Inferior parietal cortex (tissue), 1 donor: ENCODE results near the gene GRID1.

Experiments
- DNase-seq: peaks from one replicate; pipeline ENCODE4 v3.0.0-alpha.2; 2016; ENCODE audit errors: extremely low spot score

The GRID1 gene

GRCh38 chr10:85619832-85620231 lies 746.8 kb downstream of the GRID1 start:
- no peak for DNase-seq

GRCh38 chr10:85618841-85619240 lies 747.8 kb downstream of the GRID1 start:
- no peak for DNase-seq

DNA sequence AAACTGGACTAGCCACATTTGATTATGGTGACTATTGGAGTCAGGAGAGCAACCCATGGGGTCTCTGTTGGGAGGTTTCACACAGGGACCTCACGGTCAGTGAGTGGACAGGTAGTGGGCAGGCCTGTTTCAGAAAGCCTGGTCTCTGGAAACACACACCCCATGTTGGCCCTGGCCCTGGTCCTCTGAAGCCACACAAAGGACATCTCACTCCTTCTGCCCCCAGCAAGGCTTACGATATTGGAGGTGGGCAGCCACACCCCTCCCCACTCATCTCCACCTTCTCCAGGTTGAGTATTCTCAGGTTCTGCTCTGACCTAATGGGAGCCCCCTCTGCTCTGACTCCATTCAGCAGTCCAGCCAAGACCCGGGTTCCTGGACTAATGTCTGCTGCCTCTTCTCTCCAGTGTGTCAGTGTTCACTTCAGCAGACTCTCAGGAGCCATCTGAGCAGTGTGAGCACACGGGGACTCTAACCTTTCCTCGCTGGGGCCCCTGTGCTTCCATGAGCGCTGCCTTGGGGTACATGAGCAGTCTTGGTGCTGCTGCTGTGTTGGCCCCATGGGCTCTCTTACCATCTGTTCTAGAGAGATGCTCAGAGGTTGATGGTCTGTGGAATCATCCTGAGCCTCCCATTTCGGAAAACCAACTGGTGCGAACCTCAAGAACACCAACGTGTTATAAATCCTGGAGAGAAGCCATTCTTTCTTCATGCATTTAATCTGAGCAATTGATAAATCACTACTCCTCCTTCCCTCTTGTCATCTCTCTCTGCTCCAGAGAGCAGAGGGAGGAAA lies 748.6 kb downstream of the GRID1 start:
- no peak for DNase-seq

GRCh38 chr10:85615556-85615955 lies 751.0 kb downstream of the GRID1 start:
- no peak for DNase-seq

GRCh38 chr10:85614981-85615380 lies 751.6 kb downstream of the GRID1 start:
- no peak for DNase-seq

- DNase-seq, result no peak
Observed at GRCh38 chr10:85614566-85614965, 752.0 kb downstream of the GRID1 start.

DNA sequence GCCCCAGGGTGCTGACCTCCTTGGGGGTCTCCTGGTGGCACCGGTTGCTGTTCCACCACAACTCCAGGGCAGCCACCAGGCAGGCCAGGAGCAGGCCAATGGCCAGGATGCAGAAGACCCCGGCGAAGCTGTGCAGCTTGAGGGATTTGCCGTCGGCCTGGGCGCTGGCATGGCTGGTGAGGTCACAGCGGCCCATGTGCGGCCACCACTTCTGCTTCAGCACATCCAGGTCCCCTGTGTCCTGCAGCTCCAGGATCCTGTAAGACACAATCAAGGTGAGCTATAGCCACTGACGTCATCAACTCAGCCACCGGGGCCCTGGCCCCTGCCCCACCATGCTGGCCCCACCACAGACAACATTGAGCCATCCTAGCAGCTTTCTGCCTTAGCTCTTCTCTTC lies 753.2 kb downstream of the GRID1 start:
- no peak for DNase-seq

DNA sequence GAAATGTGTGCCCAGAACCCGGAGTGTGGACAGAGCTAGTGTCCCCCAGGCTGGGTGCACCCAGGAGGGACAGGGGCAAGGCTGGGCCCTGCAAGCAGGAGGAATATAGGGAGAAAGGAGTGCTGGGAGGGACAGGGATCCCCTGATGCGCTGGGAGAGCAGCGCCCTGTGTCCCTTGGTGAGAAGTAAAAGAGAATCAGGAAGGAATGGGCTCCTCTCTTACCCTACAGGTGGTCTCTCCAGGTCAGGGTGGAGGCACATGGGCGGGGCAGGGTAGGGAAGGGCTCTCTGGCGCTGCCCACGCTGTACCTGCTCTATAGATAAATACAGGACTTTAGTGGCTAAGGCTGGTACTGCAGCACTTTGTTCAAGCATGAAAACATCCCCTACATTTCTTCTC lies 753.8 kb downstream of the GRID1 start:
- no peak for DNase-seq

DNA sequence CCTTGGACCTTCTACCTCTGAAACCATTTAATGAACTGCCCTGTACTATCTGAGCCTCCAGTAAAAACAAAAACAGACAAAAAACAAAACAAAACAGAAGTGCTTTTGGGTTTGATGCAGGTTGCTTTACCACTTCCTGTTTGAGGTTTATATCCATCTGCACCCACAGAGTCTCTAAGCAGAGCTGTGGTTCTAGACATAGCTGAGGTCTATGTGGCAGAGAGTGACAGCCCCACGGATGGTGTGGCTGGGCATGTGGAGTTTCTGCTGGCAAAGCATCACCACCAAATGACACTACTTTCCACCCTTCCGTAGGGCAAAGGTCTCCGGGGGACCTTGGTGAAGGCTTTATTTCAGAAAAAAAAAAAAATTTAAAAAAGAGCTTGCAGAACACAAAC lies 754.2 kb downstream of the GRID1 start:
- no peak for DNase-seq

- no peak for DNase-seq
Observed at GRCh38 chr10:85611746-85612377, 754.7 kb downstream of the GRID1 start.

GRCh38 chr10:85611093-85611740 lies 755.4 kb downstream of the GRID1 start:
- no peak for DNase-seq

DNA sequence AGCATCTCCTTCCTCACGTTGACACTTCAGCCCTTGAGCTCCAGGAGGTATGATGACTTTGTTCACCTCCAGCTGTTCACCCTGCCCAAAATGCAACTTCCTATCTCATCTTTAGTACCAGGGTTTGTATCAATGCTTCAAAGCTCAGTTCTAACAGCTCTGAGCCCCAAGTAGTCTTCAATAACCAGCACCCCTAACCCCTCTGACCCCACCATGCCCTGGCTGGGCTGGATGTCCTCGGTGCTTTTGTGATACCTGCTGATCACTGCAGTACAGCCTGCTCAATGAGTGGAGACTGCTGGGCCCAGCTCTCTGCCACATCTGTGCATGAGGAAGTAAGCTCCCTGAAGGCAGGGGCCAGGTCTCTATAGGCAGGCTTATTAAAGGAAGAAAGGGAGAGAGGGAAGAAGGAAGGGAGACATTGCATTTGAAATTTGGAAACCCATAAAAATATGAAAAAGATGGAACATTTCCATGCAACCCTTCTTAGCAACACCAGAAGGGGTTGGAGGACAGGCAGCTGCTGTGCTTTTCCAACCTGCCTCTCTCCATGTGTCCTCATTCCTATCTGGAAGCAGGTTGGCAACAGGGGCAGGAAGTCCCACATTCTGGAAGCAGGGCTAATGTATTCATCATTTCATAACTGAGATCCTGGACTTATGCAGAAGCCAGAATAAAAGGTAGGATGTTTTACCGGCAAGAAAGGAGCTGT lies 756.1 kb downstream of the GRID1 start:
- DNase-seq, result no peak

DNA sequence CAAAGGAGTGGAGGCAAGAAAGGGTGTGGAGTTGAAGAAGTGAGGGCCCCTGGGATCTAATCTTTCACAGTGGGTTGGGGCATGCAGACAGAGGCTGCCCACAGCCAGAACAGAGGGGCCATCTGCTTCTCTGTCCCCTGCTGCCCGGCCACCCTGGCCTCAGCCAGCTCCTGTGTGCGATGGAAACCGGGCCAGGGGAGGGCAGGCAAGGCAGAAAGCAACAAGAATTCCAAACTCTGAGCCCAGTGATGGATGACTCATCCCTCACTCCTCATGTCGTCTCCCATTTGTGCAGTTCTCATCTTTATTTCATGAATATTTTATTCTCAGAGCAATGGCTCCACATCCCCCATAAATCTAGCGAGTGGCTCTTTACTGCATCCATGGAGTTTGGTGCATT lies 757.1 kb downstream of the GRID1 start:
- DNase-seq, result no peak

DNA sequence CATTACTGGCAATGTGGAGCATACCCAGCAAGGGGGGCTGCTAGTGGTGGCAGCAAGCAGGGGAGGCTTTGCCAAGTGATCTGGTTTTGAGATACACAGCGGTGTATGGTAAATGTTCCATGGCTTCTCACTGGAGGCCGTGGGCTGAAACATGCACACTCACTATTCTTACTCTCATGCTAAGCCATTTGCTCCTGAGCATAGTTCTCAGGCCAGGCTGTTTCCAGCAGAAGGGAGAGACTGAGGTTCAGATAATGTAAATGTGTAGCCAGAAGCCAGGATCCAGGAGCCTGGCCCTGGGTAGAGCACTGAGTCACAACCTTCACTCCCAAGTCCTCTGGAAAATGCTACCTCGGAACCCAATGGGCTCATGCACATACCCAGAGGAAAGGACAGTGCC lies 757.9 kb downstream of the GRID1 start:
- DNase-seq, result no peak

- DNase-seq, result no peak
Observed at GRCh38 chr10:85607043-85607695, 759.4 kb downstream of the GRID1 start.

GRCh38 chr10:85606401-85606800 lies 760.2 kb downstream of the GRID1 start:
- DNase-seq, result no peak

DNA sequence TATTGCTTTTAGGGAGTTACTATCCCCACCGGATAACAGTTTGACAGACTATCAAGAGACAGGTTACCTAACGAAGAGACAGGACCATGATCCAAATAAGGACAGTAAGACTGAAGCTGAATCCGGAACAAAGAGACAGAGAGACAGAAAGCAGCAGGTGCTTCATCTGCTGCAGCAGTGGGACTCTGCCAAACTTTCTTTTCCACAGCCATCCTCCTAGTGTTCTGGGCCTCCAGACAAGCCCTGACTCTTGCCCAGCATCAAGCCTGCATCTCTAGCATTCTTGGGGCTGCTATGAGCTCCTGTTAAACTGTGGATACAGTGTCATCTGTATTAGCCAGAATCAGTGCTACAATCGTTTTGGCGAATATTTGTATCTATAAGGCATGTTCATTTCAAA lies 761.7 kb downstream of the GRID1 start:
- no peak for DNase-seq

- no peak for DNase-seq
Observed at GRCh38 chr10:85604136-85604725, 762.4 kb downstream of the GRID1 start.

- no peak for DNase-seq
Observed at GRCh38 chr10:85603151-85603940, 763.2 kb downstream of the GRID1 start.

- DNase-seq, result no peak
Observed at GRCh38 chr10:85602713-85603112, 763.9 kb downstream of the GRID1 start.

DNA sequence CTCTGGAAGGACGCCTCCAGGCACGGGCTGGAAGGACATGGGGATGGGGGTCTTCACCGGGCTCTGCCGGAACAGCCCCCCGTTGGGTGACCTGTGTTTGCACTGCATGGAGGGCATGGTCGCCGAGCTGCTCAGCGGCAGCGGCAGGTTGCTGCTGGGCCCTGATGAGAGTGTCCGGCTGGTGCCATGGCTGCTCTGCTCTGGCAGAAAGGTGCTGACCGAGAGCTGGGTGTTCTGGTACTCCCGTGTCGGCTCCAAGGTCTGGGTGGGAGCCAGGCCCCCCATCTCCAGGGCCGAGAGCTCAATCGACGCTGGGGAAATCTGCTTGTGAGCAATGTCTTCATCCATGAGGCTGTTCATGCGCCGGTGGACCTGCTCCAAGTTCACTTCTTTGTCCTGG lies 764.3 kb downstream of the GRID1 start:
- no peak for DNase-seq
